Upper lobe of right lung (tissue), 1 donor: ENCODE results near the gene CENPB. TPM values are rescaled to one million over a fixed set of nuclear protein-coding genes. Genes with fewer than 3 reads are reported as not detected.
"Not testable (repeated sequence)": the region's sequence is repeated elsewhere in the genome, so short reads cannot be mapped to it uniquely, and the experiment has no call there.

Experiments
- ATAC-seq: fragments of 200-7000 bp; cut with Tn5 transposase; one replicate; pipeline ENCODE4 v1.9.1; 2020; ENCODE audit warnings: mild to moderate bottlenecking, moderate library complexity
- DNase-seq: peaks from one replicate; pipeline ENCODE4 v3.0.0-alpha.2; 2020
- H3K27ac ChIP-seq: fragments of 200-600 bp; one replicate; pipeline ENCODE4 v1.8.0; 2022
- H3K27me3 ChIP-seq: fragments of 200-600 bp; one replicate; pipeline ENCODE4 v1.8.0; 2022; ENCODE audit warnings: mild to moderate bottlenecking
- H3K36me3 ChIP-seq: fragments of 200-600 bp; one replicate; pipeline ENCODE4 v1.8.0; 2022
- H3K4me1 ChIP-seq: fragments of 200-600 bp; one replicate; pipeline ENCODE4 v1.8.0; 2022
- H3K4me3 ChIP-seq: fragments of 200-600 bp; one replicate; pipeline ENCODE4 v1.8.0; 2022; ENCODE audit warnings: mild to moderate bottlenecking
- H3K9me3 ChIP-seq: fragments of 200-600 bp; one replicate; pipeline ENCODE4 v1.8.0; 2022
- intact Hi-C: fragments of 100-400 bp; cut with DNase I; formaldehyde crosslinking; loops from one replicate; pipeline ENCODE4 v1.11.0; 2022
- long read RNA-seq: library from polyadenylated mRNA; unstranded; transcript quantifications from one replicate; pipeline ENCODE4 v2.0.0, GENCODE V29; 2021
- total RNA-seq: library from RNA; stranded (reverse); fragmentation: NEBNext Ultra II Directional; extraction: Animal tissue kit (Norgen Biotek cat#: 25700); gene quantifications from one replicate; pipeline ENCODE4 v1.2.1, GENCODE V29; 2021
- TF ChIP-seq, protein P1 (sequence below): fragments of 200-600 bp; IDR thresholded peaks from one replicate; pipeline ENCODE4 v1.8.0; 2022; ENCODE audit warnings: antibody characterized with exemption
- donor health status: DM: no; HTN: yes; CAD: no; lungs with severe emphysema.

Gene CENPB
- 94.6 TPM for total RNA-seq
- long read RNA-seq, transcript CENPB-201 (1 exons, 2,840 nt): major isoform, 40 of 43 reads
- long read RNA-seq, partial matches to known transcripts: 0 of 43 reads
- long read RNA-seq, other reads (novel, unspliced or antisense): 3 of 43 reads

DNA sequence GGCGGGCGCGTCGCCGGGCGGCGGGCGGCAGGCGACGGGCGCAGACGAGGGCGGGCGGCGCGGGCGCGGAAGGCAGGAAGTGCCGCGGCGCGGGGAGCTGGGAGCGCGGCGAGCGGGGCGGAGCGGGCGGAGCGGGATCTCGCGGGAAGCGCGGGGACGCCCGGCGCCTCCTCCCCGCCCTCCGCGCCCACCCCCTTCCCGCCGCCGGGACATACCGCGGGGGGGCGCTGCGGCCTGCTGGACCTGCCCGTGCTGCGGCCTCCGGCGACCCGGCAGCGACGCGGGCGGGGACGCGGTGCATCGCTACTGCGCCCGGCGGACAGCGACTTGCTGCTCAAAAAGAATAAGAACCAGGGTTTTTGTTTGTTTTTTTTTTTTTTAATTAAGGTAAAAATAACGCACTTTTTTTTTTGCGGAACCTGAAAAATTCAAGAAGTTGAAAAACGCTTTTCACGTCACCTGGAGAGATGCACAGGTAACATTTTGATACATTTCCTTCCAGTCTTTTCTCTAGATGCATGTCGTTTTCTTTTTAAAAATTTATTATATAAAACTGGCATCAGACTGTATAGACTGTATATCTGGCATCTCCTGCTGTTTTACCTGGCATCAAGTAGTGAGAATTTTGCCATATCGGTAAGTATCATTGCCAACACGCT lies at the start of gene CENPB:
TSS of gene CENPB (minus strand) at position 76 of the 659 bp plus-strand sequence. CDS start 257 bp downstream, outside the sequence.
- ATAC-seq (peak; percentile 97), DNase-seq (peak; percentile 95)
- no peaks in the 10 kb centered on the region for H3K27me3 ChIP-seq
- peak within 1 kb of the TSS; percentile 84 for H3K27ac ChIP-seq
- intact Hi-C loops: loop anchor here (5.0 kb wide), 1 partner anchor 36 kb away; the partner anchor contains the start of gene AP5S1
- H3K4me1 ChIP-seq: peaks cover 23% of the 10 kb centered on the region
- no peaks in the 10 kb centered on the region for H3K9me3 ChIP-seq
- H3K36me3 ChIP-seq: peaks cover 7% of the 10 kb centered on the region
- TF ChIP-seq, protein P1, sequence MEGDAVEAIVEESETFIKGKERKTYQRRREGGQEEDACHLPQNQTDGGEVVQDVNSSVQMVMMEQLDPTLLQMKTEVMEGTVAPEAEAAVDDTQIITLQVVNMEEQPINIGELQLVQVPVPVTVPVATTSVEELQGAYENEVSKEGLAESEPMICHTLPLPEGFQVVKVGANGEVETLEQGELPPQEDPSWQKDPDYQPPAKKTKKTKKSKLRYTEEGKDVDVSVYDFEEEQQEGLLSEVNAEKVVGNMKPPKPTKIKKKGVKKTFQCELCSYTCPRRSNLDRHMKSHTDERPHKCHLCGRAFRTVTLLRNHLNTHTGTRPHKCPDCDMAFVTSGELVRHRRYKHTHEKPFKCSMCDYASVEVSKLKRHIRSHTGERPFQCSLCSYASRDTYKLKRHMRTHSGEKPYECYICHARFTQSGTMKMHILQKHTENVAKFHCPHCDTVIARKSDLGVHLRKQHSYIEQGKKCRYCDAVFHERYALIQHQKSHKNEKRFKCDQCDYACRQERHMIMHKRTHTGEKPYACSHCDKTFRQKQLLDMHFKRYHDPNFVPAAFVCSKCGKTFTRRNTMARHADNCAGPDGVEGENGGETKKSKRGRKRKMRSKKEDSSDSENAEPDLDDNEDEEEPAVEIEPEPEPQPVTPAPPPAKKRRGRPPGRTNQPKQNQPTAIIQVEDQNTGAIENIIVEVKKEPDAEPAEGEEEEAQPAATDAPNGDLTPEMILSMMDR: peak; percentile 80
- H3K4me3 ChIP-seq: peak within 1 kb of the TSS; percentile 73

DNA sequence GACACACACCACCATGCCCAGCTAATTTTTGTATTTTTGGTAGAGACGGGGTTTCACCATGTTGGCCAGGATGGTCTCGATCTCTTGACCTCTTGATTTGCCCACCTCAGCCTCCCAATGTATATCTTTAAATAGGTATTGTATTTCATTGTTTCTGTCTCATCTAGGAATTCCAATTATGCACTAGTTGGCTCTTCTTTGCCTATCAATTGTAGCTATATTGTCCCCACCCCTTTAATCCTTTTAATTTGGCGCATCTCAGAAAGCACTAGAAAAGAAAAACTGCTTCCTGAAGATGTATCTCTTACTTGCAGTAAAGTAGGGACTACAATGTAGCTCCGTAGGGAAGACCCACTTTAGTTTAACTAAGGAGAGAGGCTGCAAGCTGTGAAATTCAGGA lies 49.6 kb upstream of the CENPB start:
- no peaks in the 10 kb centered on the region for H3K9me3 ChIP-seq
- intact Hi-C loops: no loop called here
- H3K27ac ChIP-seq: no peak overlapping the region
- no peaks in the 10 kb centered on the region for H3K4me1 ChIP-seq
- TF ChIP-seq, protein P1: no peak
- ATAC-seq (no peak), DNase-seq (no peak)
- H3K4me3 ChIP-seq: no peak overlapping the region
- no peaks in the 10 kb centered on the region for H3K27me3 ChIP-seq
- H3K36me3 ChIP-seq: no peaks in the 10 kb centered on the region

DNA sequence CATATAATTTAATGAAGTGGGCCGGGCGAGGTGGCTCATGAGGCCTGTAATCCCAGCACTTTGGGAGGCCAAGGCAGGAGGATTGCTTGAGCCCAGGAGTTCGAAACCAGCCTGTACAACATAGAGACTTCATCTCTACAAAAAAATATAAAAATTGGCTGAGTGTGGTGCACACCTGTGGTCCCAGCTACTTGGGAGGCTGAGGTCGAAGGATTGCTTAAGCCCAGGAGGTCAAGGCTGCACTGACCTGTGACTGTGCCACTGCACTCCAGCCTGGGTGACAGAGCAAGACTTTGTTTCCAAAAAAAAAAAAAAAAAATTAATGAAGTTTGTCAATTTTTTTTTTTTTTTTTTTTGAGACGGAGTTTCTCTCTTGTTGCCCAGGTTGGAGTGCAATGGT lies 43.4 kb upstream of the CENPB start:
- H3K9me3 ChIP-seq, intact Hi-C loops: not testable (repeated sequence)
- peaks cover 14% of the 10 kb centered on the region for H3K36me3 ChIP-seq

DNA sequence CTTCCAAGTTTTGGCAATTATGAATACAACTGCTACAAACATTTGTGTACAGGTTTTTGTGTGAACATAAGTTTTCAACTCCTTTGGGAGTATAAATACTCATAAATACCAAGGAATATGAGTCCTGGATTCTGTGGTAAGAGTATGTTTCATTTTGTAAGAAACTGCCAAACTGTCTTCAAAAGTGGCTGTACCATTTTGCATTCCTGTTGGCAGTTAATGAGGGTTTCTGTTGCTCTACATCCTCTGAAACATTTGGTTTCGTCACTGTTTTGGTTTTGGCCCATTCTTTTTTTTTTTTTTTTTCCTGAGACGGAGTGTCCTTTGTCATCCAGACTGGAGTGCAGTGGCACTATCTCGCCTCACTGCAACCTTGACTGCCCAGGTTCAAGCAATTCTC lies 42.3 kb upstream of the CENPB start:
- intact Hi-C loops: no loop called here
- Histone ChIP-seq H3K36me3 (peaks cover 23% of the 10 kb centered on the region), H3K27me3 (no peaks in the 10 kb centered on the region), H3K4me1 (no peaks in the 10 kb centered on the region), H3K4me3 (no peak overlapping the region), H3K27ac (no peak overlapping the region), H3K9me3 (no peaks in the 10 kb centered on the region)
- TF ChIP-seq, protein P1: no peak
- DNase-seq: no peak
- no peak for ATAC-seq

More for the DNA sequence above, 43.4 kb upstream of the CENPB start:
- not testable (repeated sequence) for H3K27me3 ChIP-seq, H3K27ac ChIP-seq, DNase-seq, H3K4me3 ChIP-seq, ATAC-seq, H3K4me1 ChIP-seq

- TF ChIP-seq, protein P1: no peak
- Histone ChIP-seq H3K27ac (no peak overlapping the region), H3K4me1 (peaks cover 3% of the 10 kb centered on the region), H3K9me3 (no peaks in the 10 kb centered on the region), H3K36me3 (peaks cover 42% of the 10 kb centered on the region), H3K4me3 (no peak overlapping the region), H3K27me3 (no peaks in the 10 kb centered on the region)
- ATAC-seq: no peak
- no peak for DNase-seq
- intact Hi-C loops: no loop called here
These were observed 39.9 kb upstream of the CENPB start for GRCh38 chr20:3826420-3826819.

DNA sequence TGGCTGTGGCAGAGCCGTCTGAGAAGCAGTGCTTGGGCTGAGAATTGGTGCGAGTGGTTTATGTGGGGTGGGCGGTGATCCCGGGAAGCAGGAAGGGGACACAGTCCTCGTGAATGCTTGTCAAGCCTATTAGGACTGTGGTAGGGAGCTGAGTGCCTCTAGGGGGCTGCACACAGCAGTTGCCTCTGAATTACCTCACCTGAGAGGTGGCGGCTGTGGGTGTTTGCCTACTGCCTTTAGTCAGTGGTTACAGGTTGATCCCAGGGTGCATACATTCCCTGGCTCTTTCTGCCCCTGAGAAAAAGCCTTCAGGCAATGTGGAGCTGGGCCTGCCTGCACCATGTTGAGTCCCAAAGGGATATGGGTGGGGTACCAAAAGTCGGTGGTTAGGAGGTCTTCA lies 39.0 kb upstream of the CENPB start:
- no peaks in the 10 kb centered on the region for H3K27me3 ChIP-seq
- intact Hi-C loops: no loop called here
- no peak for ATAC-seq
- TF ChIP-seq, protein P1: no peak
- peaks cover 42% of the 10 kb centered on the region for H3K36me3 ChIP-seq
- H3K9me3 ChIP-seq: no peaks in the 10 kb centered on the region
- no peak for DNase-seq
- H3K4me3 ChIP-seq: no peak overlapping the region
- H3K27ac ChIP-seq: no peak overlapping the region
- H3K4me1 ChIP-seq: peaks cover 8% of the 10 kb centered on the region
